Lung (tissue), 12 donors: ENCODE results near the gene RASGEF1C. TPM values are rescaled to one million over a fixed set of nuclear protein-coding genes. Genes with fewer than 3 reads are reported as not detected.

Source experiments
- ATAC-seq: fragments of 200-7000 bp; cut with Tn5 transposase; one replicate; pipeline ENCODE4 v1.9.1; 2020; ENCODE audit warnings: moderate number of reproducible peaks; ENCODE audit not compliant: insufficient read depth, low FRiP score
- DNase-seq, 3 donors: peaks; one replicate each; pipeline ENCODE4 v3.0.0-alpha.2; 2013 to 2017
- H3K27ac ChIP-seq, 2 donors: one replicate each; pipeline ENCODE4 v1.5.1; 2013; ENCODE audit warnings: mild to moderate bottlenecking in 2 of 2, moderate library complexity in 2 of 2, control low read depth in 1 of 2, inconsistent platforms in 1 of 2, low read depth in 1 of 2, low read length in 1 of 2
- H3K27me3 ChIP-seq, 3 donors: one replicate each; pipeline ENCODE4 v1.5.1; 2013; ENCODE audit warnings: low read length in 2 of 3; ENCODE audit not compliant: control insufficient read depth in 3 of 3, insufficient read depth in 3 of 3
- H3K36me3 ChIP-seq, 4 donors: one replicate each; pipeline ENCODE4 v1.5.1; 2013; ENCODE audit warnings: low read length in 4 of 4, mild to moderate bottlenecking in 1 of 4, moderate library complexity in 1 of 4; ENCODE audit not compliant: control insufficient read depth in 4 of 4, insufficient read depth in 4 of 4
- H3K4me1 ChIP-seq, 5 donors: one replicate each; pipeline ENCODE4 v1.5.1; 2013; ENCODE audit warnings: low read length in 5 of 5, mild to moderate bottlenecking in 2 of 5, moderate library complexity in 1 of 5; ENCODE audit not compliant: control insufficient read depth in 5 of 5, insufficient read depth in 5 of 5
- H3K4me3 ChIP-seq: one replicate; pipeline ENCODE4 v1.5.1; 2013; ENCODE audit warnings: mild to moderate bottlenecking, control low read depth, moderate library complexity
- H3K9ac ChIP-seq, 2 donors: one replicate each; pipeline ENCODE4 v1.5.1; 2013; ENCODE audit warnings: low read length in 2 of 2, control low read depth in 1 of 2; ENCODE audit not compliant: insufficient read depth in 1 of 2
- H3K9me3 ChIP-seq, 4 donors: one replicate each; pipeline ENCODE4 v1.5.1; 2013; ENCODE audit warnings: low read length in 3 of 4, mild to moderate bottlenecking in 1 of 4, moderate library complexity in 1 of 4; ENCODE audit not compliant: control insufficient read depth in 4 of 4, insufficient read depth in 3 of 4
- CTCF ChIP-seq: IDR thresholded peaks from 2 replicates; pipeline ENCODE4 v1.5.1; 2012; ENCODE audit warnings: mild to moderate bottlenecking; ENCODE audit errors: control extremely low read depth, extremely low read depth
- WGBS, 2 donors: extraction: QIAGEN DNeasy Blood & Tissue Kit; methylation state at CpG; one replicate each; pipeline ENCODE4 v1.1.7; 2013; 5-methylcytosine and 5-hydroxymethylcytosine counted together
- polyA plus RNA-seq, 2 donors: library from polyadenylated mRNA; stranded (reverse); fragments of 200-250 nt; gene quantifications; one replicate each; pipeline ENCODE4 v1.2.1, GENCODE V29; 2013
- total RNA-seq, 2 donors: library from RNA; depleted of rRNA in 1 of 2; stranded (reverse); fragments of >200 nt in 1 of 2; gene quantifications; one replicate each; pipeline ENCODE4 v1.2.1, GENCODE V29; 2014 to 2021
- donor health status: control.
- donor health status: control.
- donor health status: Bipolar disorder and iron deficiency.
- donor health status: healthy.
- donor health status: DM: yes; HTN: yes; CAD: no.

The RASGEF1C gene
- total and polyA plus RNA-seq, 4 donors: 0.03 to 0.31 TPM; not detected in 2

- no peak for TF ChIP-seq CTCF
Observed at GRCh38 chr5:180207593-180207992, 1.4 kb downstream of the RASGEF1C start.

GRCh38 chr5:180206993-180207392 lies 2.0 kb downstream of the RASGEF1C start:
- Histone ChIP-seq H3K4me1 (peaks cover 0 to 10% (median 0%) of the 10 kb centered on the region in 5 donors), H3K27ac (no peak overlapping the region), H3K4me3 (no peak overlapping the region), H3K27me3 (peaks cover 0 to 19% (median 19%) of the 10 kb centered on the region in 3 donors), H3K9me3 (no peaks in the 10 kb centered on the region), H3K9ac (no peak overlapping the region), H3K36me3 (no peaks in the 10 kb centered on the region)
- TF ChIP-seq CTCF: no peak
- ATAC-seq (no peak), DNase-seq (no peak)
- WGBS, 2 donors: 86 to 88% methylated on average over 11 of the region's 11 CpGs

More at GRCh38 chr5:180207593-180207992, 1.4 kb downstream of the RASGEF1C start:
- no peak overlapping the region for H3K27ac ChIP-seq
- H3K9ac ChIP-seq: no peak overlapping the region
- no peaks in the 10 kb centered on the region for H3K9me3 ChIP-seq
- no peaks in the 10 kb centered on the region for H3K36me3 ChIP-seq
- peaks cover 0 to 10% (median 0%) of the 10 kb centered on the region in 5 donors for H3K4me1 ChIP-seq
- peaks cover 0 to 19% (median 19%) of the 10 kb centered on the region in 3 donors for H3K27me3 ChIP-seq
- ATAC-seq (no peak), DNase-seq (no peak)
- H3K4me3 ChIP-seq: no peak overlapping the region
- 37 to 44% methylated on average over 24 to 25 of the region's 25 CpGs for WGBS, 2 donors

- no peak overlapping the region for H3K27ac ChIP-seq
- no peak for TF ChIP-seq CTCF
- WGBS, 2 donors: 91 to 100% methylated on average over 1 of the region's 1 CpG
- no peaks in the 10 kb centered on the region for H3K9me3 ChIP-seq
- no peak overlapping the region for H3K9ac ChIP-seq
- ATAC-seq (no peak), DNase-seq (no peak)
- H3K36me3 ChIP-seq: no peaks in the 10 kb centered on the region
- H3K4me3 ChIP-seq: no peak overlapping the region
- H3K27me3 ChIP-seq: peaks cover 0 to 19% (median 19%) of the 10 kb centered on the region in 3 donors
- peaks cover 0 to 10% (median 0%) of the 10 kb centered on the region in 5 donors for H3K4me1 ChIP-seq
Observed at GRCh38 chr5:180205916-180206315, 3.1 kb downstream of the RASGEF1C start.

- H3K9me3 ChIP-seq: no peaks in the 10 kb centered on the region
- no peak overlapping the region for H3K9ac ChIP-seq
- WGBS, 2 donors: 73% methylated on average over 1 of the region's 1 CpG
- H3K4me3 ChIP-seq: no peak overlapping the region
- TF ChIP-seq CTCF: no peak
- H3K27ac ChIP-seq: no peak overlapping the region
- peaks cover 0 to 19% (median 19%) of the 10 kb centered on the region in 3 donors for H3K27me3 ChIP-seq
- ATAC-seq (no peak), DNase-seq (no peak)
- H3K4me1 ChIP-seq: peaks cover 0 to 10% (median 0%) of the 10 kb centered on the region in 5 donors
- no peaks in the 10 kb centered on the region for H3K36me3 ChIP-seq
Observed at GRCh38 chr5:180204276-180204819, 4.7 kb downstream of the RASGEF1C start.
